A673 (cell line): ENCODE results near the gene FDXR. TPM values are rescaled to one million over a fixed set of nuclear protein-coding genes. Genes with fewer than 3 reads are reported as not detected.

Experiments
- BruUV-seq: library from RNA; stranded (reverse); fragments of 400-500 nt; replicated peaks from 2 replicates; lab custom pipeline; 2021; lab: Mats Ljungman, UMichigan
- CTCF ChIA-PET: fragments of 300-600 bp; sonication (Branson Sonifier 250); formaldehyde crosslinking; loops from one replicate; lab custom pipeline; 2022; ENCODE audit warnings: antibody characterized with exemption; lab: Charles Lee
- POLR2A ChIA-PET: fragments of 300-600 bp; sonication (Branson Sonifier 250); formaldehyde crosslinking; loops from one replicate; lab custom pipeline; 2022; ENCODE audit warnings: antibody characterized with exemption; ENCODE audit not compliant: low non-redundant PET; lab: Charles Lee
- DNase-seq: peaks from one replicate; pipeline ENCODE4 v3.0.0-alpha.2; 2015; ENCODE audit warnings: low spot score
- H3K27ac ChIP-seq: fragments of 200-600 bp; sonication (generic); 2 replicates; pipeline ENCODE4 v1.5.1; 2016; ENCODE audit warnings: mixed run types, low read depth, mild to moderate bottlenecking, mixed read lengths, antibody characterized with exemption, low read length; ENCODE audit not compliant: poor library complexity, severe bottlenecking
- H3K27me3 ChIP-seq: fragments of 200-600 bp; sonication (generic); replicated peaks from 2 replicates; pipeline ENCODE4 v1.6.1; 2017; ENCODE audit warnings: mixed run types, low read depth, mild to moderate bottlenecking, mixed read lengths, antibody characterized with exemption, low read length; ENCODE audit not compliant: insufficient read depth, poor library complexity
- H3K36me3 ChIP-seq: fragments of 200-600 bp; sonication (generic); 2 replicates; pipeline ENCODE4 v1.6.1; 2016; ENCODE audit warnings: mixed run types, mild to moderate bottlenecking, mixed read lengths, antibody characterized with exemption, low read length; ENCODE audit not compliant: insufficient read depth, poor library complexity, severe bottlenecking
- H3K4me1 ChIP-seq: fragments of 200-600 bp; sonication (generic); 2 replicates; pipeline ENCODE4 v1.6.1; 2017; ENCODE audit warnings: mixed run types, mild to moderate bottlenecking, mixed read lengths, antibody characterized with exemption, low read length; ENCODE audit not compliant: insufficient read depth, poor library complexity, severe bottlenecking
- H3K4me3 ChIP-seq: fragments of 200-600 bp; sonication (generic); 2 replicates; pipeline ENCODE4 v1.5.1; 2016; ENCODE audit warnings: low read depth, mixed run types, mild to moderate bottlenecking, mixed read lengths, low read length; ENCODE audit not compliant: poor library complexity, severe bottlenecking
- H3K9me3 ChIP-seq: fragments of 200-600 bp; sonication (generic); 2 replicates; pipeline ENCODE4 v1.6.1; 2016; ENCODE audit warnings: mixed run types, low read depth, mild to moderate bottlenecking, mixed read lengths, antibody characterized with exemption, low read length; ENCODE audit not compliant: poor library complexity, severe bottlenecking
- EZH2 ChIP-seq: fragments of 200-600 bp; sonication (generic); IDR thresholded peaks from 2 replicates; pipeline ENCODE4 v1.6.1; 2017; ENCODE audit warnings: borderline replicate concordance, low read depth, mild to moderate bottlenecking, mixed read lengths, antibody characterized with exemption, low read length; ENCODE audit not compliant: poor library complexity, severe bottlenecking
- intact Hi-C: fragments of 100-400 bp; cut with micrococcal nuclease; formaldehyde crosslinking; loops from one replicate; pipeline ENCODE4 v1.10.0; 2022; ENCODE audit not compliant: unreplicated experiment
- total RNA-seq: library from RNA; stranded (reverse); gene quantifications from 2 replicates; pipeline ENCODE4 v1.2.3, GENCODE V29; 2021
- TF ChIP-seq, protein P1 (sequence below): fragments of 300-800, 200-600 bp; sonication (generic); conservative IDR thresholded peaks from 2 replicates; pipeline ENCODE4 v1.5.1; 2017; ENCODE audit warnings: low read depth, mild to moderate bottlenecking, antibody characterized with exemption, low read length, moderate library complexity, mixed read lengths

FDXR gene
- total RNA-seq, 1 experiment from 2014 or later, result 17.8 TPM

DNA sequence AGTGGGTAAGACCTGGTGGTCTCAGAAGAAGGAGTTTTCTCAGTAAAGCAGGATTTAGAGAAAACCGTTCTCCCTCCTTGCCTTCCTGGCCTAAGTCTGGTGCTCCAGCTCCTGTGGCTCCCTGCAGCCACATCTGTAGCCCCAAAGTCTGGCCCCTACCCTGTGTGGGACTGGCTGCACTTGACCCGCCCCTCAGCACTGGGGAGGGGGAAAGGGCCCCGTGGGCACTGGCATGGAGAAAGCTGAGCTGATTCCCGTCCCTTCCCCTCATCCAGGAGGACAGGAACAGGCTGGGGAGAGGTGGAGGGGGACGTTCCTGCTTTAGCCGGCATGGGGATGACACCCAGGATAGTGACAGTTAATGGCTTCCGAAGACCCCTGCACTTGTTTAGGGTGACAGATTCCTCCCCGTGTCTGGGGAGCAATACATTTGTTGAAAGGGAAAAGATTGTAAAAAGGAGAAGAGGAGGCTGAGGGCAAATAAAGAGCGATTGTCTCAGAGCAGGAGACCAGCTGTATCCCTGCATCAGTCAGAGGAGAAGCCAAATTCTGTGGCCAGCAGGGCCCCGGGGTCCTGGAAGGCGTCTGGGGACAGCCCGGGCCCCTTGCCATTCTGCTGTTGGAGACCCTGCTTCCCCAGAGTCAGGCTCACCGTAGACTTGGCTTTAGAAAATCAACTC is 51.0 kb downstream of the FDXR start:
- BruUV-seq, result no TSS peak
- H3K36me3 ChIP-seq, result peaks cover 3% of the 10 kb centered on the region
- DNase-seq, result no peak
- no peaks in the 10 kb centered on the region for H3K9me3 ChIP-seq
- ChIA-PET CTCF (interaction anchor here (1.6 kb wide), 2 partner anchors 39 to 40 kb away, joined by 4 to 5 read pairs; no protein-coding TSS in a partner anchor), POLR2A (no interaction called here)
- TF ChIP-seq, protein P1, sequence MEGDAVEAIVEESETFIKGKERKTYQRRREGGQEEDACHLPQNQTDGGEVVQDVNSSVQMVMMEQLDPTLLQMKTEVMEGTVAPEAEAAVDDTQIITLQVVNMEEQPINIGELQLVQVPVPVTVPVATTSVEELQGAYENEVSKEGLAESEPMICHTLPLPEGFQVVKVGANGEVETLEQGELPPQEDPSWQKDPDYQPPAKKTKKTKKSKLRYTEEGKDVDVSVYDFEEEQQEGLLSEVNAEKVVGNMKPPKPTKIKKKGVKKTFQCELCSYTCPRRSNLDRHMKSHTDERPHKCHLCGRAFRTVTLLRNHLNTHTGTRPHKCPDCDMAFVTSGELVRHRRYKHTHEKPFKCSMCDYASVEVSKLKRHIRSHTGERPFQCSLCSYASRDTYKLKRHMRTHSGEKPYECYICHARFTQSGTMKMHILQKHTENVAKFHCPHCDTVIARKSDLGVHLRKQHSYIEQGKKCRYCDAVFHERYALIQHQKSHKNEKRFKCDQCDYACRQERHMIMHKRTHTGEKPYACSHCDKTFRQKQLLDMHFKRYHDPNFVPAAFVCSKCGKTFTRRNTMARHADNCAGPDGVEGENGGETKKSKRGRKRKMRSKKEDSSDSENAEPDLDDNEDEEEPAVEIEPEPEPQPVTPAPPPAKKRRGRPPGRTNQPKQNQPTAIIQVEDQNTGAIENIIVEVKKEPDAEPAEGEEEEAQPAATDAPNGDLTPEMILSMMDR, result no peak
- no peak for TF ChIP-seq EZH2
- H3K4me1 ChIP-seq, result peaks cover 66% of the 10 kb centered on the region
- intact Hi-C loops, result loop anchor here (5.0 kb wide), 1 partner anchor 41 kb away; no protein-coding TSS in a partner anchor
- no peaks in the 10 kb centered on the region for H3K27me3 ChIP-seq
- peak overlapping the region; percentile 94 for H3K27ac ChIP-seq
- H3K4me3 ChIP-seq, result no peak overlapping the region

DNA sequence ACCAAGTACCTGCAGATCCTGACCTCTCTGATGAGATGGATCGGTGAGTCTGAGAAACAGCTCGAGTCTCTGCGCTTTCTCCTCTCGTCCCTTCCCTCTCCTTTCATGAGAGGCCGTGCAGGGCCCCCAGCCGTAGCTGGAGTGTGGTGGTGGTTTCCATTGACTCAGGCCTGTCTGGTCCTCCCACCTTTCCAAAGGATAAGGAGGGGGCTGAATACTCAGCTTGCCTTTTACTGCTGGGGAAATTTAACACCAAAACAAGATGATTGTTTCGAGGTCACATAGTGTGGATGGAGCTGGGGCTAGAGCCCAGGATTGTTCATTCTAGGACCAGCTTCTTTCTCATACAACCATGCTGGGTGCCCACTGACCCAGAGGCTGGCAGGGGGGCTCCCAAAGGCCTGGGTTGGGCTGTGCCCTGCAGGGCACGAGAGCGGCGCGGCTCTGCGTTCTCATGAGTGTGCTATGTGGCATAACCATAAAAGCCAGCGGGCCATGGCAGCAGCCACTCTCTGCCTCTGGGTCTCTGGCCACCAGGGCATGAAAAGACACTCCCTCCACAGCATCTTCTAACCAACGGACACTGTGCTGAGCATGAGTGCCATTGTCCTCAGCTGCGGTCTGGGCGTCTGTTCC is 52.9 kb downstream of the FDXR start:
- Histone ChIP-seq H3K4me3 (no peak overlapping the region), H3K9me3 (no peaks in the 10 kb centered on the region), H3K4me1 (peaks cover 66% of the 10 kb centered on the region), H3K36me3 (peaks cover 3% of the 10 kb centered on the region), H3K27ac (peak overlapping the region; percentile 17), H3K27me3 (no peaks in the 10 kb centered on the region)
- CTCF ChIA-PET, result interaction anchor here (0.5 kb wide), 1 partner anchor 43 kb away, joined by 3 read pairs; no protein-coding TSS in a partner anchor
- intact Hi-C loops, result loop anchor here (5.0 kb wide), 1 partner anchor 42 kb away; no protein-coding TSS in a partner anchor
- DNase-seq, result no peak
- BruUV-seq, result no TSS peak
- TF ChIP-seq, protein P1, result no peak
- TF ChIP-seq EZH2, result no peak
- POLR2A ChIA-PET, result no interaction called here

DNA sequence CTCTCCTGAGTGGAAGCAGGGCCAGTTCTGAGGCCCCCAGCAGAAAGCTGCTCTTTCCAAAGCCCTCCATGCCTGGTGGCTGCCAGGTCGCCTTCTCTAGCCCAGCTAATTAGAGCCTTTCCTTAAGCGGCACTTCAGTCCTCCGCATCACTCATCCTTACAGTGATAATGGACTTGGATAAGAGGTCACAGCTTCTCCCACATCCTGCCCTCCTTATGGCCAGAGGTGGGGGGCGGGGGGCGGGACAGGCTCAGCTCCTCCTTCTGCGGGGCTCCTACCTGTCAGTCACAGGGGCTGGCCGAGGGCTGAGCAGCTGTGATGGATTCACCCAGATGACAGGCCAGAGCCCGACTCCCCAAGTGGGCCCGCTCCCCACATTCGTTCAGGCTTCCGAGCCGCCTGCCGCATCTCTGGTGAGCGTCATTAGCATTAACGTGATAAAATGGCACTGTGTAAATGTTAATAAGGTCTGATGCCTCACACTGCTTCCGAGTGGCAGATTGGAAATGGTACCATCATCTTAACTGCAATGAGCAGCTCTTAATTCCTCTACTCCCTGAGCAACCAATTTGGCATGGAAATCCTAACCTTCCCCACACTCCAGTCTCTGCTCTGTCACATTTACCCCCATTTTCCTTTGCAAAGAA is 54.4 kb downstream of the FDXR start:
- Histone ChIP-seq H3K9me3 (no peaks in the 10 kb centered on the region), H3K4me1 (peaks cover 53% of the 10 kb centered on the region), H3K27ac (no peak overlapping the region), H3K36me3 (peaks cover 3% of the 10 kb centered on the region), H3K27me3 (no peaks in the 10 kb centered on the region), H3K4me3 (no peak overlapping the region)
- no TSS peak for BruUV-seq
- CTCF ChIA-PET, result no interaction called here
- POLR2A ChIA-PET, result no interaction called here
- DNase-seq, result no peak
- TF ChIP-seq EZH2, result no peak
- TF ChIP-seq, protein P1, result no peak
- intact Hi-C loops, result no loop called here
